Erythroblast (primary cell): ENCODE results near the gene ZCCHC13.

Experiments used
- GATA1 ChIP-seq: IDR thresholded peaks from 2 replicates; pipeline ENCODE4 v1.6.1; 2011; ENCODE audit warnings: low read depth, mild to moderate bottlenecking, control low read depth, low read length, moderate library complexity
- POLR2A ChIP-seq: IDR thresholded peaks from 2 replicates; pipeline ENCODE4 v1.6.1; 2011; ENCODE audit warnings: mild to moderate bottlenecking, low read length

DNA sequence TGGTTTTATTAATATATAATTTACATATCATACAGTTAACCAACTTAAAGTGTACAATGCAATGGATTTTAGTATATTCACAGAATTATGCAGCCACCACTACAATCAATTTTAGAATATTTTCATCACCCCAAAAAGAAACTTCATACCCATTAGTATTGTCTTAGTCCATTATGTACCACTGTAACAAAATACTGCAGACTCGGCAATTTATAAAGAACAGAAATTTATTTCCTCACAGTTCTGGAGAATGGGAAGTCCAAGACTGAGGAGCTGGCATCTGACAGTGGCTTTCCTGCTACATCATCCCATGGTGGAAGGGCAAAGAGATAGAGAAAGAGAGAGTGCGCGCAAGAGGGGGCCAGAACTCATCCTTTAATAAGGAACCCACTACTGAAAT lies 8.9 kb upstream of the ZCCHC13 start:
- TF ChIP-seq POLR2A: no peak
- TF ChIP-seq GATA1: no peak
